Measurements from ENCODE around the gene CLMN.

The CLMN gene

DNA sequence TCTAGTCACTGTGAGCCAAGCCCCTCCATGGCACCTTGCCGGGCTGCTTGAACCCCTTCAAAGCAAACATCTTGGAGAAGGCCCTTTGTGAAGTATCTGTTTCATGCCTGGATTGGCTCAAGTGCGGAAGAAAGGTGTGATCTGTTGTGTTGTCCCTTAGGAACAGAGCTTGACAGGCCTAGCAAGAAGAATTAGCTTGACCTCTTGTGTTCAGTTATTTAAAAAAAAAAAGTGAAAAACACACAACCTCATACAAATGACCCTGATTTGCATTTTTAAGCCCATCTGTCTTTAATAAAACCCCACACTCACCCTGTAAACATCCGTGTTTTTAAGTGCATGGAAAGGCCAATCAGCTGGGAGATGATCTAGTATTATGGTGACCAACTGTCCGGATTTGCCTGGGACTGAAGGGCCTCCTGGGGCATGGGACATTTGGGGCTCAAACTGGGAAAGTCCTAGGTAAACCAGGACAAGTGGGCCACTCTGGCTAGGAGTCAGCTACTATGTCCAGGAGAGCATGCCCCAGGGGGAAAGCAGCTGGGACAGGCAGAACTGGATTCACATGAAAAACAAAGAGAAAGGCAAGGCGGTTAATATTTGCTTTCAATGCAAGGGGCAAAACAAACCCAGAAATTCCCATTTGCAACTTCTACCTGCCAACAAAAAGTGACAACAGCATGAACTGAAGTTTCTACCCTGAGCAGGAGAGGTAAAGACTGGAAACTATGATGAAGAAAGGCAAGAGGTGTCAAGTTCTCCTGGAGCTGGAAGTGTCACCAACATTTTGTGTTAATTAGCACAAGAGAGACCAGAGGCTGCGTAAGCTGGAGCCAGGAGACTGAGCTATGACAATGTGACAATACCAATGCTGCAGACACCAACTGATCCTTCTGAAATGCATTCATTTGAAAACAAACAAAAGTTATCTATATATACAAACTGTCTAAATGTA lies 78.6 kb downstream of the CLMN start:
- DNase-seq (ENCODE audit: low read depth in 2 of 2): no peak

DNA sequence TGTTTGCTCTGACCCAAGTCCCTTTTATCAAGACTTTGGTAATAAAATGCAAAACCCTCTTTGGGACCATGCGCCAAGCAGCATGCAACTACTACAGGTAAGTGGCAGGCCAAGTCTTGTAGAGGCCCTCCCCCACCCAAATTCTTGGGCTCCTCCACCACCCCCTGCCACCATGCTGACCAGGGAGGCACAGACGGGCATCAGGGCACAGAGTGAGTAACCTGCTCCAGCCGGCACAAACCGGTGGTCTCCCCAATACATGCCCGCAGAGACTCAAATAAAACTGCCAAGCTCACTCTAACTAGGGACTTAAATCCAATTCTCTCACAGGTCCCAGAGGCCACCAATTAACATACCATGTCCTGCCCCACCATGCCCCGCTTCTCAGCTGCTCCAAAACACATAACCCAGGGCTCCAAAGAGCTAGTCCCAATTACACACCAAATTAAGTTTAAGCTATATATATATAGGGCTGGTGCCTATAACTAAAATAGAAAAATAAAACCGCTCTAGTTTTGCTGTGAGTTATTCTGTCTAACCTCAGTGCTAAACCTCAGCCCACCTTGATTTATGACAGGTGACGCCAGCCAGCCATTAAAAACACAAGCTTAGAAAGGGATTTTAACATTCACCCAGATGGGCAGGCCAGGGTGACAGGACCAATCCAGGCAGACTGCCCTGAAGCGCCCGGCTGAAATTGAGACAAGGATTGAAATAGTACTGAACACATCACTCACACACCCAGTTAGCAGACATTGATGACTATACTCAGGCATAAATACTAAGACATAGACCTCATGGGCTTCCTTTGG lies 81.0 kb downstream of the CLMN start:
- DNase-seq (ENCODE audit: low read depth in 2 of 2): no peak

DNA sequence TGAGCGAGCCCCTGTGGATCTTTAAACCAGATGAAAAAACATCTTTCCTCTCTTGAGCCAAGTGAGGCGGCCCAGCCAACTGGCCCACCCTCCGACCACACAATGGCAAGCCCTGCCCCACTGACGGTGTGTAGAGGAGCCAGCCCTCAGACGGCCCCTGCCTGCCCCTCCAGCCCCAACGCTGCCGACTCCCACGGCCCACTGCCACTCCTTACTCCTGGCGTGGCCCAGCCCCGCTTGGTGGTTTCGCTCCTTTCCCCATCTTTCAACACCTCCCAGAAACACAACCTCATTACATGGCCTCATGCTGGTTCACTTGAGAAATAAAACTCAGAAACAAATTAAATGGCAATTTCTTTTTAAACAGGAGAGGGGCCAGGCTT lies 81.8 kb downstream of the CLMN start:
- DNase-seq (ENCODE audit: low read depth in 2 of 2): no peak

DNA sequence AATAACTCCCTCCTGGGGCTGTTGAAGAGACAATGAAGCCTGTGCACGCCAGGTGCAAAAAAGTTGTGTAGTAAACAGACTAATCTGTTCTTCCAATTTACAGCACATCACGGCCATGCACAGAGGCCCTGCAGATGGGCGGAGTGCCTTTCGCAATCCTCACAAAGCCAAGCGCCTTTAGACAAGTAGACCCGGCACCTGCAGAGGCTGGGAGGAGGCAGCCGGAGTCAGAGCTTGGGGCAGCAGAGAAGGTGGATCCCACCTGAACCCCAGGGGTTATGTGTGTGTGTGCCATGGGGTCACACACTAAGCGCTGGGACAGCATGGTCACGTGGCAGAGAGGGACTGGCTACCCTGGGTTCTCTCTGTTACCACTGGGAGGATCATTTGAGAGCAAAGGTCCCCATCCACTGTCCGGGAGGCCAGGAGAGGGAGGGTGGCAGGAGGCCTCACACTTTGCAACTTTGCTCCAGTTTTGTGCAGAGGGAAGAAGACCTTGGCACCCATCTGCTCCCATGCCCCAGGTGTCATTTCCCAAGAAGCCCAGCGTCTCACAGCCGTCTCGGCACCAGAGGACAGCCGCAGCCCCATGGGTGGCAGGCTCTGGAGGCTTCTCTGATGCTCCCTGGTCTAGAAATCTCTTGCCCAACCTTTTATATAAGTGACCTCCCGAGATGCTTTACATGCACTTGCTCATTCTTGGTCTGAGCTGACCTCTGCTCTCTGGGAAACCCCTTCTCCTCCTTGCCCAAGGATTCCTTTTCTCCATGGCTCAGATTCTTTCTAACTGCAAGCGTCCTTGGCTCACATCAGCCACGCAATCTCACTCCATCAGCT lies 82.4 kb downstream of the CLMN start:
- no peak for DNase-seq (ENCODE audit: low read depth in 2 of 2)

DNA sequence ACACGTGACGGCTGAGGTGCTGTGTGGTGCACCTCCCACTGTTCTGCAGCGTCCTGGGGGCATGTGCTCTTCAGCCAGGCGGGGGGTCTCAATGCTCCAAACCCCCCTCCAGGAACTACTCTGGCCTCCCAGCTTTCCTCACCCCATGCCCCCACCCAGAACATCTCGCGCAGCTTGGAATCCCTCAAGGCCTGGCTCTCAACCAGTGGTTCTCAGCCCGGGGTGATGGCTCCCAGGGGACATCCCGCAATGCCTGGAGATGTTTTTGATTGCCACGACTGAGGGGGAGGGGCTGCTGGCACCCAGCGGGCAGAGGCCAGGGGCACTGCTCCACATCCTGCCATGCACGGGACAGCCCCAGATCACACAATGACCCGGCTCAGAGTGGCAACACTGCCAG lies 83.5 kb downstream of the CLMN start:
- DNase-seq (ENCODE audit: low read depth in 2 of 2): no peak

DNA sequence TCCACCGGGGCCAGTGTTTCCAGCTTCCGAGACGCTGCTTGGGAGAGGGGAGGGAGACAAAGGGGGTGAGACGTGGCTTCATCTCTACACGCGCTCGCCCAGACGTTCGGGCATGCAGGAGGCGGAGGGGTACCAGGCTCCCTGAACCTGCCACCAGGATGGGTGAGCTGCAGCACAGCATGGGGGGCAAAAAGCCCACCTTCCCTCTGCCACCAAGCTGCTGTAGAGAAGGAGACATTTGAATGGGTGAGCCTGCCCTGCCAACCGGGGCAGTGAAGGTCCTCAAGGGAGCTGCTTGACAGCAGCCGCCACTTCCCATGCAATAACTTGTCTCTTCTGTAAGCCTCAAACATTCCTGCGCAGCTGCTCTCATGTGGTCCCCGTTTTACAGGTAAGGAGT lies 83.9 kb downstream of the CLMN start:
- DNase-seq (ENCODE audit: low read depth in 2 of 2): no peak

DNA sequence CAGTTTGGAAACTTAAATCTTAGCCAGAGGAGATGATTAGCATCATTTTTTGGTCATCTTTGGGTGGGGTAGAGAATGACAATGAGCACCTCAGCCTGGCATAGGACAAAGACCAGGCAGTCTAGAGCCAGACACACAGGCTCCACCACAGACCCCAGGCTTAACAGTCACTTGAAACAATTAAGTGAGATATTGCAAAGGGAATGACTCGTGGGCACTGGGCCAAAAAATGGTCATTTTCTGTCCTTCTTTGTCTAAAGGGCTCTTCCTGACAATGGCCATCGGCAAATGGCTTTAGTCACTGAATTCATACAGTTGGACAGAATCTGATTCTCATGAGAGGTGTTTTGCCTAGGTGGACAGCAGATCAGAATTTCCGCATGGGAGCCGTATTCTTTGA lies 84.4 kb downstream of the CLMN start:
- DNase-seq (ENCODE audit: low read depth in 2 of 2): no peak

DNA sequence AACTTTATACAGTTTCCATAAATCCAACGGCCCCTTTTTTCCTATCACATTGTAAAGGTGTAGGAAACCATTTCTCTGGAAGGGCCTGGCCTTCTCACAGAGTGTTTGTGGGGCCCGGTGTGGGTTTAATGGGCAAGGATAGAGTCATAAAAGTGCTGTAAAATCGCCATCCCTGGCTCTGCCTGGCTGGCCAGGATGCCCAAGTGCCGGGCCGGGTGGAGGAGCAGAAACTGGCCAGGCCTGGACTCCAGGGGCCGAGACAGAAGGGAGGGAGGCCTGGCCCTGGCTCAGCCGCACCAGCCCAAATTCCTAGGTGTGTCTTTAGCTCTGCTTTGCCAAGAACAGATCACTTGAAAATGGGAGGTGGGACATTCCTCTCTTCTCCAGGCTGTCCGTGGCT lies 85.3 kb downstream of the CLMN start:
- no peak for DNase-seq (ENCODE audit: low read depth in 2 of 2)

DNA sequence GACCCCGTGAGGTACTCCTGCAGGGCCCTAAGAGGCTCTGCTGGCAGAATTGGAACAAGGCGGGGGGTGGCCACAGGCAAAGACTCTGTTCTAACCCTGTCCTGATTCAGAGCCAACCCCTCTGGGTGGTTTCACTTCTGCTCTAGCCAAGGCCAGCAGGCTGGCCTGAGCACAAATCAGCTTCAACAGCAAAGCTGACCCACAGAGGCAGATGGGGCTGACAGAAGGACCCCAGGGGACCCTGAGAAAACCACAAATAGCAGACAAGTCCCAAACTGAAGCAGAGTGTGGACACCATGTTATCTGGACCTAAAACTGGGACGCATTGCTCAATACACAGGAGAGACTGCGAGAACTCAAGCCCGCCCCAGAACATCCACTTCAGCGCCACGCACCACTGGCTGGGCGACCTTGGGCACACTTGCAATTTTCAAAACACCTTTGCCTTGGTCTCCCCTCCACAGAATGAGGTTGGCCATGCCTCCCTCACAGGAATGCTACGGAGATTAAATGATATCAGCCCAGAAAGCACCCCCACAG lies 85.9 kb downstream of the CLMN start:
- no peak for DNase-seq (ENCODE audit: low read depth in 2 of 2)

DNA sequence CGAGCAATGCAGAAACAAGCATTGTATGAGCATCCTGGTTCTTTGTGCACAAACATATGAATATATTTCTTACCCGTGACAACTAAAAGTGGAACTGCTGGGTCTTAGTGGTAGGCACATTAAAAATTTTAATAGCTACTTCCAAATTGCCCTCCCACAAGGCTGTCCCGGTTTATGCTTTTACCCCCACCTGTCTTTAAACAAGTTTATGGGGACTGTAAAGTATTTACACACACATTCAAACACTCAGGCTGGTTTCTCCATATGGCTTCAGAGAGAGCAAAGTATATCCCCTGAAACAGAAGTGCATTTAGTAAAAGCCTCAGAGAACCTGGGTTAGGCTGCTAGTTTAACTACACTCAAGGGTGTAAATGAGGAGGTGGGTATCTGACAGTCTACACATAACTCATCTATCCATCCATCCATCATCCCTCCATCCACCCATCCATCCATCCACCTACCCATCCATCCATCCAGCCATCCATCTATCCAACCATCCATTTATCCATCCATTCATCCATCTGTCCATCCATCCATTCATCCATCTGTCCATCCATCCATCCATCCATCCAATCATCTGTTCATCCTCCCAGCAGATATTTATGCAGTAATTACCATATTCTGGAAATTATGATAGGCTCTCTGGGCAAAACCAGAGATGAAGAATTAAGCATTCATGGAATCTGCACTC lies 86.7 kb downstream of the CLMN start:
- DNase-seq (ENCODE audit: low read depth in 2 of 2): no peak

DNA sequence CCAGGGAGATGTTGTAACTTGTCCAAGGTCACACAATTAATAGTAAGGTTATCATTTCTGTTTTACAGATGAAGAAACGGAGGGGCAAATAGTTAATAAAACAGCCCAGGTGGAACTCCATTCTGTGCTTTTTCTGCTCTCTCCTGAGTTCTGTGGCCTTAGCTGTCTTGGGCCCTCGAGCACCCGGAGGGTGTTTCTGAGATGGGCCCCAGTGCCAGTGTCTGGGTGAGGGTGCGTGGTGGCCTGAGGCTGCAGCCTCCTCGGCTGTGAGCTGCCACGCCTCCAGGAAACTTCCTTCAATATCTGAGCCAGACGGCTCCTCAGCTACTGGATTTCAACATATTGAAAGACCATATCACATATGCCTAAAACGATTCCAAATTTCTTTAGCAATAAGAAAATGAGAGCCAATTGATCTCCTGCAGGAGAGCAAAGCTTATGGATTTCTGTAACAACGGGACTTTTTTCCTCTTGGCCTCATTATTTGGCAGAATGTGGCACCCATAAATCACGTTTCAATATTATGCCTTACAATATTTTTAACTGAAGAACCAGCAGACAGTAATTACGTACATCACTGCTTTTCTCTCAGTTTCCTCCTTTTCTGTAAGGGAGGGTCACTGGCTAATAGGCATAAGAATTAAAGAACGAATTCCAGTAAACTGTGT lies 87.6 kb downstream of the CLMN start:
- DNase-seq (ENCODE audit: low read depth in 2 of 2): no peak

DNA sequence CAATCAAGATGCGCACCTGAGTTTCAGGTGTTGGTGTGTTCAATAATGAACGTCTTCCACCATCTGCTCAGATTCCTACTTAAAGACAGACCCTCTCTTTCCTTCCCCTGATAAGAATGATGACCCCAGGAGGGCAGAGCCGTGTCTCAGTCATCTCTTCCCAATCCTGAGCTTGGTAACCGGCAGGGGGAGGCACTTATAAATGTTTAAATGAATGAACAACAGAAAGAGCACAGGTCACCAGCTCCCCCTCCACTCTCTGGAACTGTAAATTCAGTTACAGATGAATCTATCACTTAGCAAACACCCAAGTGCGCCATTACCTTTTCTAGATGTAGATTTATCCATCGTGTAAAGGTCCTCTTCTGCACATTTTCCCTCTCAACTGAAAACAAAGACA lies 90.0 kb downstream of the CLMN start:
- no peak for DNase-seq (ENCODE audit: low read depth in 2 of 2)

DNA sequence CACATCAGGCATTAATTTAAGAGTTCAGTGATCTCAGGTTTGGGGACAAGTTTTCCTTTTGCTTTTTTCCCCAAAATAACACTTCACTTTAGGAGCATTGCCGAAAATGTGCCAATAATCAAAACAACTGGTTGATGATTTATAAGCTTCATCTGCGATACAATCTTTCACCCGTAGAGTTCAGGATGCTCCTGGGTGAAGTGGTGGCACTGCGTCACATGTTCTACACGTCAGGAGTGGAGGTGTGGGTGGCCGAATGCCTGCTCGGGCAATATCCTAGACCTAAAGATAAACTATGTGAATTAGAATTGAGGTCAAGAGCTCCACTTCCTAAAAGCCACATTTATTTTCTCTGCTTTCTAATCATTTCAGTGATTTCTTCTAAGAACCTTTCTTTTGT lies 91.5 kb downstream of the CLMN start:
- DNase-seq (ENCODE audit: low read depth in 2 of 2): no peak

DNA sequence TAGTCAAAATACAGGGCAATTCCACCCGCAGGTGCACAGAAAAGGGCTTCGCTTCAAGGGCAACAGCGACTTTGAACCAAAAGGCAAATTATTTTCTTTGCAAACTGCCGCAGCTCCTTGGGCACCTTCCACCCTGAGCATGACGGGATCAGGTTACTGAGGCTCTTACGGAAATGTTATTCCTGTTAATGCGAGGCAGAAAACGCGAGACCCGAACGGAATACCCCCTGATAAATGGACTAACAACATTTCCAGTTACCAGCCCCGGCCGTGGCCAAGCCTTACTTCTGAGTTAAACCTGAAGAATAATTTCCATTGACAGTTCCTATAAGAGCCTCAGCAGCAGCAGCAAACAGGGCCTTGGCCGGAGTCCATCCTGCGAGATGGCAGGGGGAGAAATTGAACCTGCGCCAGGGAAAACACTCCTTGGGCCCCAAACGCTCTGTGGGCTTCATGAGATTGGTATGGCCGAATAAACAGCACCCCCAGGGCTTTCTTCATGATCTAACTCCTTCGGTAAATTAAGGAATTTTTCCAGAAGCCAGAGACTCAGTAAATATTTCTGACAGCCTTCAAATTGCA lies 92.3 kb downstream of the CLMN start:
- no peak for DNase-seq (ENCODE audit: low read depth in 2 of 2)

DNA sequence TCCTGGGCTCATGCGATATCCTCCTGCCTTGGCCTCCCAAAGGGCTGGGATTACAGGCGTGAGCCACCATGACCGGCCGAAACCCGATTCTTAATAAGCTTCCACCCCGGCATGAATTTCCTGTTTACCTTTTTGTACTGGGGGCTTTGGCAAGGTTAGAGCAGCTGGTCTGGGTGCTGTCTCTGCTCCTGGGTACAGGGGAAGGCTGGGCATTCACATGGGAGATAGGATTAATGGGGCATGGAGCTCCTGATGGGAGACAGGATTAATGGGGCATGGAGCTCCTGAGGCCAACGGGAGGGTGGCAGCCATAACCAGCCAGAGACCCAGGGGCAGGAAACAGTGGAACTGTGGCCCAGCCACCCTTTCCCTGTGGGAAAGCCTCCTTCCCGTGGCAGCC lies 92.9 kb downstream of the CLMN start:
- DNase-seq (ENCODE audit: low read depth in 2 of 2): no peak

DNA sequence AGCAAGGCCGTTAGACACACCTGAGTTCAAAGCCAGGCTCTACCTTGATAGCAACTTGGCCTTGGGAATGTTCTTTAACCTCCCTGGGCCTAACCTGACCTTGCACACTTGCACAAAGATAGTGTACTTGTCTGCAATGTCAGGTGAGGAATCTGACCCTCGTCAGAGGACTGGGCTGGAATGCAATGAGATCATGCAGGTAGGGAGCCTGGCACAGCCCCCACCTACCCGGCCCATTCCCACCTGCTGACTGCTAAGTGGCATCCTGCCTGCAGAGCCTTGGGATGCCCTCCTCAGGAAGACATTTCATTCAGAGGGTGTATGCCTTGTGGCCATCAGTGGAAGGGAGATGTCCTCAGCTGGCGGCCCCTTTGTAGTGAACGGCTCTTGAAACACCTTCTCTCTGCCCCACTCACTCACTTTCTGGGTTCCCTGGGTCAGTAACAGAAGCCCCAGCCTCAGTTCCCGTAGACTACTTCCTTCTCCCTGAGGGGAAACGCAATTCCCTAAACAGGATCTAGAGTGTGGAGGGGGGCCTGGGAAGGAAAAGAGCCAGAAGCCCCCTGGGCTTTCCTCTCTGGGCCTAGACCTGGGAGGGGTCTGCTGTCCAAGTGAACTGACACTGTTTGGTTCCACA lies 94.3 kb downstream of the CLMN start:
- DNase-seq (ENCODE audit: low read depth in 2 of 2): no peak

DNA sequence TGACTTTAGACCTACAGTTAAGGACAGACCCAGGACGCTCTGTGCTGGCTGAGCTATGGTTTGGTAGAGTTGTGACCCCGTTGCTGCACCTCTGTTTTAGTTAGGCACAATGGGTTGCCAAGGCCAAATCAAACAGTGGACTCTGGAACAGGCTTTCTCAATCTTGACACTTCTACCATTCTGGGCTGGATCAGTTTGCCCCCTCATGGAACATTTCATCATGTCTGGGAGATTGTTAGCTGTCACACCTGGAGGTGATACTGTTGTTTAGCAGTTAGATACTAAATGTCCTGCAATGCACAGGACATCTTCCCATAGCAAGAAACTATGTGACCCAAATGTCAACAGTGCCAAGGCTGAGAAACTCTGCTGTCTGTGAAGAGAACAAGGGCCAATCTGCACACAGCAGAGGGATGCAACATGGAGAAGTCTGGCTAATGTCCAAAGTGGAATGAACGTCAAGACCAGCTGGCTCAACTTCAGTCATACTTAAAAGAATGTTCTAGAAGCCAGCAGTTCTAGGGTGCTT lies 96.8 kb downstream of the CLMN start:
- no peak for DNase-seq (ENCODE audit: low read depth in 2 of 2)

DNA sequence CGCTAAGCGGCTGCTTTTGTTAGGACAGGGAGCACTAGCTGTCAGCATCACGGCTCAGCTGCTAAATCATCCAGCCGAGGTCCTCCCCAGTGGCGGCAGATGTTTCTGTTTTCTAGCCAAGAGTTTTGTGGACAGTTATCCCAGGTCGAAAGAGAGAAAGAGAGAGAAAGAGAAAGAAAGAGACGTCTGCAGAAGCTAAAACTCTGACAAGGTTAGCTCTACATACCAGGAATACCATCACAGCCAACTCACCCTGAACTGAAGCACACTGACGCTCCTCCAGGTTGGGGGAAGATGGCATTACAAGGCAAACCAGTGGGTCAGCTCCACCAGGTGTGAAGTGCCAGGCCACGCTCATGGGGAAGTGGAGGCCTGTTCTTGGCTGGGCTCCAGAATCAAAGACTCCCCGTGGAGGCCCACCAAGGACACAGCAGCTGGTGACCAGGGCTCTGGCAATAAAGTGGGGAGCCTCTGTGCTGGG lies 97.5 kb downstream of the CLMN start:
- no peak for DNase-seq (ENCODE audit: low read depth in 2 of 2)

DNA sequence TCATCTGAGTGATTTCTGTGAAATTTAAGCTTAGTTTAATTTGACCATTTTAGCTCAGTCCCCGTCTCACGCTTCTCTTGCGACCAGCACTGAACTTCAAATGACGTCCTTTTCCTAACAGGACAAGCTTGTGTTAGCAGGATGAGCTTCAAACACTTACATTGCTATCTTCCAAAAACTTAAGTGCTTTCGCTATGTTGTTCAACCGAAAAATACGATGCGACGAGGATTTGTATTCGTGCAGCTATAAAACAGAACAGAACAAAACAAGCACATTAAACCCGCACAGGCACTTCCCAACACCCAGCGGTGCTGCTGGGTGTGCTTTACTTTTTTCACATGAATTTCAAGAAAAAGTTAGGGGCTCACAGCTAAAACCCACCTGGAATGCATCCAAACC lies 98.2 kb downstream of the CLMN start:
- DNase-seq (ENCODE audit: low read depth in 2 of 2): no peak

All from stimulated activated CD4-positive, alpha-beta T cell treated with anti-CD3 and anti-CD28 coated beads, Interleukin-15, amount 100 ng/mL, for 48 hours (primary cell).